H9 (cell line): ENCODE results near the gene ADAM19. TPM values are rescaled to one million over a fixed set of nuclear protein-coding genes. Genes with fewer than 3 reads are reported as not detected.

Source experiments
- DNase-seq: peaks from one replicate; pipeline ENCODE4 v3.0.0-alpha.2; 2017
- H2AFZ ChIP-seq: one replicate; pipeline ENCODE4 v1.6.1; 2013; ENCODE audit warnings: mild to moderate bottlenecking, low read length, control low read depth, moderate library complexity
- H2AK5ac ChIP-seq: 2 replicates; pipeline ENCODE4 v1.6.1; 2013; ENCODE audit warnings: low read length, control low read depth, mixed read lengths; ENCODE audit not compliant: insufficient read length
- H2BK120ac ChIP-seq: one replicate; pipeline ENCODE4 v1.6.1; 2013; ENCODE audit warnings: low read depth, mild to moderate bottlenecking, low read length, control low read depth, inconsistent platforms; ENCODE audit not compliant: poor library complexity, severe bottlenecking
- H2BK12ac ChIP-seq: 2 replicates; pipeline ENCODE4 v1.6.1; 2013; ENCODE audit warnings: low read length, control low read depth, mixed read lengths, low read depth; ENCODE audit not compliant: insufficient read length
- H2BK15ac ChIP-seq: 2 replicates; pipeline ENCODE4 v1.6.1; 2013; ENCODE audit warnings: low read depth, low read length, control low read depth
- H2BK20ac ChIP-seq: one replicate; pipeline ENCODE4 v1.6.1; 2013; ENCODE audit warnings: low read depth, mild to moderate bottlenecking, low read length, control low read depth, inconsistent platforms; ENCODE audit not compliant: poor library complexity, severe bottlenecking
- H2BK5ac ChIP-seq: 2 replicates; pipeline ENCODE4 v1.6.1; 2013; ENCODE audit warnings: low read length, control low read depth, mixed read lengths; ENCODE audit not compliant: insufficient read length
- H3K14ac ChIP-seq: 2 replicates; pipeline ENCODE4 v1.6.1; 2013; ENCODE audit warnings: low read length, control low read depth; ENCODE audit not compliant: insufficient read depth
- H3K18ac ChIP-seq: 2 replicates; pipeline ENCODE4 v1.6.1; 2013; ENCODE audit warnings: low read depth, mild to moderate bottlenecking, mixed read lengths, low read length, control low read depth; ENCODE audit not compliant: insufficient read length
- H3K23ac ChIP-seq: 2 replicates; pipeline ENCODE4 v1.6.1; 2013; ENCODE audit warnings: low read length, control low read depth, mixed read lengths, low read depth; ENCODE audit not compliant: insufficient read length
- H3K23me2 ChIP-seq: 2 replicates; pipeline ENCODE4 v1.6.1; 2013; ENCODE audit warnings: low read depth, mild to moderate bottlenecking, mixed read lengths, low read length, control low read depth; ENCODE audit not compliant: insufficient read length, poor library complexity, severe bottlenecking
- H3K27ac ChIP-seq: 2 replicates; pipeline ENCODE4 v1.5.1; 2013; ENCODE audit warnings: low read length, control low read depth, mixed read lengths, low read depth; ENCODE audit not compliant: insufficient read length
- H3K27me3 ChIP-seq: 2 replicates; pipeline ENCODE4 v1.6.1; 2013; ENCODE audit warnings: low read length, control low read depth, inconsistent platforms; ENCODE audit not compliant: insufficient read depth
- H3K4ac ChIP-seq: 2 replicates; pipeline ENCODE4 v1.6.1; 2013; ENCODE audit warnings: low read depth, mild to moderate bottlenecking, control low read depth, inconsistent platforms, low read length, moderate library complexity
- H3K4me1 ChIP-seq: 2 replicates; pipeline ENCODE4 v1.6.1; 2013; ENCODE audit warnings: low read length, control low read depth, inconsistent platforms; ENCODE audit not compliant: insufficient read depth
- H3K4me2 ChIP-seq: 2 replicates; pipeline ENCODE4 v1.6.1; 2013; ENCODE audit warnings: low read length, control low read depth, mixed read lengths; ENCODE audit not compliant: insufficient read length, insufficient read depth
- H3K56ac ChIP-seq: 2 replicates; pipeline ENCODE4 v1.6.1; 2013; ENCODE audit warnings: low read depth, mild to moderate bottlenecking, mixed read lengths, low read length, control low read depth; ENCODE audit not compliant: insufficient read length
- H3K79me1 ChIP-seq: 2 replicates; pipeline ENCODE4 v1.6.1; 2013; ENCODE audit warnings: low read depth, mild to moderate bottlenecking, moderate library complexity, low read length, control low read depth, inconsistent platforms; ENCODE audit not compliant: insufficient read depth, poor library complexity, severe bottlenecking
- H3K79me2 ChIP-seq: 2 replicates; pipeline ENCODE4 v1.6.1; 2013; ENCODE audit warnings: low read length, control low read depth, inconsistent platforms; ENCODE audit not compliant: insufficient read depth
- H3K9ac ChIP-seq: 2 replicates; pipeline ENCODE4 v1.6.1; 2013; ENCODE audit warnings: low read length, control low read depth, mixed read lengths; ENCODE audit not compliant: insufficient read length; ENCODE audit errors: extremely low read depth
- H3K9me3 ChIP-seq: one replicate; pipeline ENCODE4 v1.6.1; 2013; ENCODE audit warnings: low read depth, low read length, inconsistent platforms; ENCODE audit not compliant: control insufficient read depth
- H3T11ph ChIP-seq: one replicate; pipeline ENCODE4 v1.6.1; 2013; ENCODE audit warnings: mild to moderate bottlenecking, low read length, control low read depth, inconsistent platforms
- H4K20me1 ChIP-seq: one replicate; pipeline ENCODE4 v1.6.1; 2013; ENCODE audit not compliant: control insufficient read depth, insufficient read length, insufficient read depth
- H4K5ac ChIP-seq: 2 replicates; pipeline ENCODE4 v1.6.1; 2013; ENCODE audit warnings: low read depth, mild to moderate bottlenecking, mixed read lengths, low read length, control low read depth; ENCODE audit not compliant: insufficient read length
- H4K8ac ChIP-seq: replicated peaks from 2 replicates; pipeline ENCODE4 v1.6.1; 2013; ENCODE audit warnings: low read length, control low read depth, mixed read lengths, low read depth; ENCODE audit not compliant: insufficient read length
- H4K91ac ChIP-seq: 2 replicates; pipeline ENCODE4 v1.6.1; 2013; ENCODE audit warnings: low read depth, mild to moderate bottlenecking, moderate library complexity, mixed read lengths, low read length, control low read depth; ENCODE audit not compliant: insufficient read length
- H3K27ac Mint-ChIP-seq, 3 experiments: 2 replicates in 2 of 3; 3 replicates in 1 of 3; pipeline ENCODE4 v1.8.0; 2020 to 2021; ENCODE audit warnings: mixed read lengths in 3 of 3, mild to moderate bottlenecking in 1 of 3, moderate library complexity in 1 of 3
- H3K27me3 Mint-ChIP-seq: 2 replicates; pipeline ENCODE4 v1.8.0; 2021; ENCODE audit warnings: low read depth, mild to moderate bottlenecking, moderate library complexity, mixed read lengths
- H3K36me3 Mint-ChIP-seq, 3 experiments: 2 replicates in 2 of 3; 3 replicates in 1 of 3; pipeline ENCODE4 v1.8.0; 2020 to 2021; ENCODE audit warnings: low read depth in 3 of 3, mixed read lengths in 3 of 3; ENCODE audit not compliant: insufficient read depth in 1 of 3
- H3K4me1 Mint-ChIP-seq, 2 experiments: 2 replicates each; pipeline ENCODE4 v1.8.0; 2020; ENCODE audit warnings: mixed read lengths in 2 of 2
- H3K4me3 Mint-ChIP-seq, 2 experiments: 2 replicates in 1 of 2; 3 replicates in 1 of 2; pipeline ENCODE4 v1.8.0; 2020 to 2021; ENCODE audit warnings: mild to moderate bottlenecking in 2 of 2, mixed read lengths in 2 of 2, moderate library complexity in 1 of 2
- H3K9me3 Mint-ChIP-seq, 2 experiments: 2 replicates in 1 of 2; 3 replicates in 1 of 2; pipeline ENCODE4 v1.8.0; 2020; ENCODE audit warnings: mild to moderate bottlenecking in 2 of 2, mixed read lengths in 2 of 2, moderate library complexity in 1 of 2
- WGBS: extraction: QIAGEN DNeasy Blood & Tissue Kit; methylation state at CpG from one replicate; pipeline ENCODE4 v1.1.7; 2013; ENCODE audit warnings: missing lambda C conversion rate, low lambda C conversion rate, mixed read lengths; ENCODE audit not compliant: insufficient read length; ENCODE audit errors: extremely low coverage; 5-methylcytosine and 5-hydroxymethylcytosine counted together
- total RNA-seq: library from RNA; stranded (reverse); gene quantifications from 2 replicates; pipeline ENCODE4 v1.2.1, GENCODE V29; 2021
- TF ChIP-seq, protein P1 (sequence below): fragments of 200-600 bp; sonication (generic); conservative IDR thresholded peaks from 3 replicates; pipeline ENCODE4 v1.8.0; 2021; ENCODE audit warnings: antibody characterized with exemption, mild to moderate bottlenecking

Gene ADAM19
- total RNA-seq, 1 experiment from 2014 or later = 9.9 TPM

GRCh38 chr5:157550663-157551062 is 24.9 kb downstream of the ADAM19 start:
- Histone ChIP-seq H2BK5ac (no peak overlapping the region), H3K4ac (no peak overlapping the region), H2BK20ac (no peak overlapping the region), H2BK12ac (no peak overlapping the region), H3K14ac (no peak overlapping the region), H3K9me3 (no peaks in the 10 kb centered on the region), H2BK120ac (no peak overlapping the region), H3K23ac (no peak overlapping the region), H4K8ac (no peak overlapping the region), H3K23me2 (no peaks in the 10 kb centered on the region), H2AK5ac (no peak overlapping the region), H3K4me1 (no peaks in the 10 kb centered on the region; the same call in 1 of the 2 replicates), H4K5ac (no peak overlapping the region), H3K18ac (no peak overlapping the region), H3T11ph (no peak overlapping the region), H3K79me1 (no peaks in the 10 kb centered on the region), H2AFZ (no peak overlapping the region), H3K27me3 (no peaks in the 10 kb centered on the region), H4K20me1 (no peaks in the 10 kb centered on the region), H3K9ac (no peak overlapping the region), H2BK15ac (no peak overlapping the region), H3K79me2 (no peaks in the 10 kb centered on the region), H3K27ac (no peak overlapping the region), H4K91ac (no peak overlapping the region), H3K4me2 (no peak overlapping the region), H3K56ac (no peak overlapping the region)
- Mint-ChIP-seq H3K27ac (no peak overlapping the region), H3K27me3 (no peaks in the 10 kb centered on the region), H3K36me3 (peaks cover 2 to 6% (median 5%) of the 10 kb centered on the region in 3 experiments; a peak in 4 of 7 replicates), H3K4me1 (peaks cover 23 to 26% of the 10 kb centered on the region in 2 experiments), H3K4me3 (no peak overlapping the region), H3K9me3 (no peaks in the 10 kb centered on the region)
- TF ChIP-seq, protein P1, sequence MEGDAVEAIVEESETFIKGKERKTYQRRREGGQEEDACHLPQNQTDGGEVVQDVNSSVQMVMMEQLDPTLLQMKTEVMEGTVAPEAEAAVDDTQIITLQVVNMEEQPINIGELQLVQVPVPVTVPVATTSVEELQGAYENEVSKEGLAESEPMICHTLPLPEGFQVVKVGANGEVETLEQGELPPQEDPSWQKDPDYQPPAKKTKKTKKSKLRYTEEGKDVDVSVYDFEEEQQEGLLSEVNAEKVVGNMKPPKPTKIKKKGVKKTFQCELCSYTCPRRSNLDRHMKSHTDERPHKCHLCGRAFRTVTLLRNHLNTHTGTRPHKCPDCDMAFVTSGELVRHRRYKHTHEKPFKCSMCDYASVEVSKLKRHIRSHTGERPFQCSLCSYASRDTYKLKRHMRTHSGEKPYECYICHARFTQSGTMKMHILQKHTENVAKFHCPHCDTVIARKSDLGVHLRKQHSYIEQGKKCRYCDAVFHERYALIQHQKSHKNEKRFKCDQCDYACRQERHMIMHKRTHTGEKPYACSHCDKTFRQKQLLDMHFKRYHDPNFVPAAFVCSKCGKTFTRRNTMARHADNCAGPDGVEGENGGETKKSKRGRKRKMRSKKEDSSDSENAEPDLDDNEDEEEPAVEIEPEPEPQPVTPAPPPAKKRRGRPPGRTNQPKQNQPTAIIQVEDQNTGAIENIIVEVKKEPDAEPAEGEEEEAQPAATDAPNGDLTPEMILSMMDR = no peak
- WGBS = no CpG with 5 or more reads among the region's 4 CpGs
- DNase-seq = no peak
